Heart left ventricle (tissue), 16 donors: Measurements from ENCODE around the gene STPG2. TPM values are rescaled to one million over a fixed set of nuclear protein-coding genes. Genes with fewer than 3 reads are reported as not detected.
A peak's percentile ranks its signal among the peaks of the same experiment; 100 is the strongest.

Source experiments
- ATAC-seq, 4 donors: fragments of 200-7000 bp; cut with Tn5 transposase; one replicate each; pipeline ENCODE4 v1.9.1; 2020 to 2022; ENCODE audit warnings: moderate library complexity in 4 of 4, mild to moderate bottlenecking in 3 of 4, moderate number of reproducible peaks in 1 of 4
- DNase-seq, 5 donors: peaks; one replicate each; pipeline ENCODE4 v3.0.0-alpha.2; 2020
- H3K27ac ChIP-seq, 12 donors: fragments of 200-600 bp; sonication (generic) in 4 of 12; one replicate each; pipeline versions ENCODE4 v1.5.0 to v1.8.0; 2016 to 2022; ENCODE audit warnings: mild to moderate bottlenecking in 2 of 12
- H3K27me3 ChIP-seq, 9 donors: fragments of 200-600 bp; sonication (generic) in 2 of 9; one replicate each; pipeline versions ENCODE4 v1.5.1 to v1.8.0; 2016 to 2022; ENCODE audit warnings: mild to moderate bottlenecking in 3 of 9
- H3K36me3 ChIP-seq, 9 donors: fragments of 200-600 bp; sonication (generic) in 2 of 9; one replicate each; pipeline versions ENCODE4 v1.5.0 to v1.8.0; 2018 to 2022; ENCODE audit warnings: mild to moderate bottlenecking in 2 of 9
- H3K4me1 ChIP-seq, 12 donors: fragments of 200-600 bp; sonication (generic) in 4 of 12; one replicate each; pipeline versions ENCODE4 v1.5.0 to v1.8.0; 2016 to 2022; ENCODE audit warnings: mild to moderate bottlenecking in 3 of 12
- H3K4me3 ChIP-seq, 12 donors: fragments of 200-600 bp; sonication (generic) in 4 of 12; one replicate each; pipeline versions ENCODE4 v1.5.0 to v1.8.0; 2017 to 2022; ENCODE audit warnings: mild to moderate bottlenecking in 9 of 12, moderate library complexity in 4 of 12
- H3K9me3 ChIP-seq, 12 donors: fragments of 200-600 bp; sonication (generic) in 4 of 12; one replicate each; pipeline versions ENCODE4 v1.5.0 to v1.8.0; 2016 to 2022; ENCODE audit warnings: mild to moderate bottlenecking in 1 of 12
- POLR2A ChIP-seq, 2 donors: fragments of 450-650 bp; IDR thresholded peaks; one replicate each; pipeline ENCODE4 v1.6.1; 2017; ENCODE audit warnings: antibody characterized with exemption in 2 of 2, mild to moderate bottlenecking in 2 of 2, moderate library complexity in 2 of 2
- WGBS, 4 donors: extraction: QIAGEN DNeasy Blood & Tissue Kit in 2 of 4; methylation state at CpG; one replicate each; pipeline versions ENCODE4 v1.1.5 to v1.1.7; 2013 to 2018; 5-methylcytosine and 5-hydroxymethylcytosine counted together
- intact Hi-C, 10 donors: fragments of 100-400 bp; cut with DNase I; formaldehyde crosslinking; loops; one replicate each; pipeline versions ENCODE4 v1.11.1 to v1.14.2; 2022
- polyA plus RNA-seq, 2 donors: library from polyadenylated mRNA; stranded (reverse); fragments of 200-250 nt; gene quantifications; one replicate each; pipeline ENCODE4 v1.2.3, GENCODE V29; 2013
- total RNA-seq, 9 donors: library from RNA; depleted of rRNA in 2 of 9; stranded (reverse); fragments of >200 nt in 2 of 9; fragmentation: NEBNext Ultra II Directional in 3 of 9; extraction: Animal tissue kit (Norgen Biotek cat#: 25700) in 3 of 9; gene quantifications; one replicate each; pipeline versions ENCODE4 v1.1.0 to v1.2.4, GENCODE V29; 2016 to 2023
- TF ChIP-seq, protein P1 (sequence below), 12 donors: fragments of 200-600 bp; sonication (generic) in 4 of 12; IDR thresholded peaks; one replicate each; pipeline versions ENCODE4 v1.5.0 to v1.8.0; 2018 to 2022; ENCODE audit warnings: antibody characterized with exemption in 12 of 12, mild to moderate bottlenecking in 5 of 12
- donor health status: ischemic (EF 13 %, LVEDD 7.1; RV severe dilation, severe dysfunction).
- donor health status: healthy with polysubstance abuse.
- donor health status: DM: no; HTN: yes; CAD: no.
- donor health status: DM: no; HTN: no; CAD: no.
- donor health status: ischemic (EF 25% LVEDD 6.9; RV normal size, moderate dysfunction).
- donor health status: ischemic (EF 25% LVEDD 5.7; RV mildly dilated, moderate dysfunction).
- donor health status: healthy.
- donor health status: DM: yes; HTN: yes; CAD: no.
- donor health status: ischemic (EF 35%, LVEDD 5.7; RV mildly dilated, moderate dysfunction).
- donor health status: nonischemic (EF 11% LVEDD 7.7; RV severe dilation, severe dysfunction).
- donor health status: DM: yes; HTN: yes; CAD: no.
- donor health status: PGD.
- donor health status: ischemic (EF 29% LVEDD 5.4; RV normal size, mild dysfunction).
- donor health status: nonischemic (EF 23%, LVEDD 6.1; RV moderate dilation, normal function).

STPG2 gene
- total and polyA plus RNA-seq, 11 donors, result 0.16 to 0.71 (median 0.32) TPM; not detected in 4

DNA sequence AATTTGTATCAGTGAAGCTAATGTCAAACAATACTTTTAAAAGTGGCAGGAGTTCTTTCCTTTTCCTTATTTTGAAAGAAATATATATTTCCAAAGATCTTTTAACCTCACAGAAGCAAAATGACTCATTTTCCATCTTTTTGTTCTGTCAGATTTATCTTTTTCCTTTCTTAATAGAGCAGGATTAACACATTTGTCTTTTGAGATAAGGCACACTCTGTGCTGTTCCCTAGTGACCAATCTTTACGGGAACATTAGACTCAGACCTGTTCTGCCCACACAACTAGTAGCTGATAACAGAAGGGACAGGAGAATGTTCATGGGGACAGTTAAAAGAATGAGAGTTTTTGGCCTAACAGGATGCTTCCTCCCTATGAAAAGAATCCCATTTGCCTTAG, 381.2 kb downstream of the STPG2 start:
- Histone ChIP-seq H3K27me3 (no peaks in the 10 kb centered on the region), H3K4me3 (no peak overlapping the region), H3K4me1 (no peaks in the 10 kb centered on the region), H3K9me3 (no peaks in the 10 kb centered on the region), H3K36me3 (no peaks in the 10 kb centered on the region), H3K27ac (no peak overlapping the region)
- DNase-seq (no peak), ATAC-seq (peak in 1 of 4 donors; percentile 63)
- no peak for TF ChIP-seq POLR2A (IDR thresholded peaks at IDR 0.05)
- TF ChIP-seq, protein P1, sequence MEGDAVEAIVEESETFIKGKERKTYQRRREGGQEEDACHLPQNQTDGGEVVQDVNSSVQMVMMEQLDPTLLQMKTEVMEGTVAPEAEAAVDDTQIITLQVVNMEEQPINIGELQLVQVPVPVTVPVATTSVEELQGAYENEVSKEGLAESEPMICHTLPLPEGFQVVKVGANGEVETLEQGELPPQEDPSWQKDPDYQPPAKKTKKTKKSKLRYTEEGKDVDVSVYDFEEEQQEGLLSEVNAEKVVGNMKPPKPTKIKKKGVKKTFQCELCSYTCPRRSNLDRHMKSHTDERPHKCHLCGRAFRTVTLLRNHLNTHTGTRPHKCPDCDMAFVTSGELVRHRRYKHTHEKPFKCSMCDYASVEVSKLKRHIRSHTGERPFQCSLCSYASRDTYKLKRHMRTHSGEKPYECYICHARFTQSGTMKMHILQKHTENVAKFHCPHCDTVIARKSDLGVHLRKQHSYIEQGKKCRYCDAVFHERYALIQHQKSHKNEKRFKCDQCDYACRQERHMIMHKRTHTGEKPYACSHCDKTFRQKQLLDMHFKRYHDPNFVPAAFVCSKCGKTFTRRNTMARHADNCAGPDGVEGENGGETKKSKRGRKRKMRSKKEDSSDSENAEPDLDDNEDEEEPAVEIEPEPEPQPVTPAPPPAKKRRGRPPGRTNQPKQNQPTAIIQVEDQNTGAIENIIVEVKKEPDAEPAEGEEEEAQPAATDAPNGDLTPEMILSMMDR (IDR thresholded peaks at IDR 0.05), result no peak
- intact Hi-C loops, result no loop called here
- WGBS, 4 donors, result 3 to 19% (median 9%) methylated on average over 1 of the region's 1 CpG

DNA sequence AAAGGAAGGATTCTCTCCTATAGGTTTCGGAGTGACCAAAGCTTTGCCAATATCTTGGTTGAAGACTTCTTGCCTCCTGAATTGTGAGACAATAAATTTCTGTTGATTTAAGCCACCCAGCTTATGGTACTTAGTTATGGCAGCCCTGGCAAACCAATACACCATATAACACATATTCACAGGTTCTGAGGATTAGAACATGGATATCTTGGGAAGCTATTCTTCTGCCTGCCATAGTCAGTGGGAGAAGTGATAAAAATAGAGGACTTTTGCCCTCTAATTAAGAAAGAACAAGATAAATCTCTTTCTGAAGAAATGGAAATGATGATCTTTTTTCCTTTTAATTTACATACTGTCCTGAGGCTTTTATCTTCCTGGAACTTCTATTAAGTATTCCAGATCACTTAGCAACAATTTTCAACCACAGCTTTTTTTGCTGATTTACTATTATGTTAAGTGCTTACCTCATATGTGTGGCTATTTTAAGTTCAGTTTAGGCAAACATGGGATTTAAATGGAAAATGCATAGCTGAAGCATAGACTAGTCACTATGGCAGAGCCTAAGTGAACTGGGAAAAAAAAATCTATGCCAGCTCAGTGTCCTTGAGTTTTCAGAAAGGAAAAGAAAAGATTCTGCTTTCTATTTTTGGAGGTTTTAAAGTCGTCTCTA, 381.7 kb downstream of the STPG2 start:
- ATAC-seq (no peak), DNase-seq (no peak)
- no peaks in the 10 kb centered on the region for H3K4me1 ChIP-seq
- no peak overlapping the region for H3K27ac ChIP-seq
- H3K9me3 ChIP-seq, result no peaks in the 10 kb centered on the region
- TF ChIP-seq POLR2A (IDR thresholded peaks at IDR 0.05), result no peak
- TF ChIP-seq, protein P1 (IDR thresholded peaks at IDR 0.05), result no peak
- intact Hi-C loops, result no loop called here
- WGBS, 4 donors, result 46 to 57% (median 52%) methylated on average over 2 of the region's 2 CpGs
- no peaks in the 10 kb centered on the region for H3K27me3 ChIP-seq
- no peaks in the 10 kb centered on the region for H3K36me3 ChIP-seq
- H3K4me3 ChIP-seq, result no peak overlapping the region

DNA sequence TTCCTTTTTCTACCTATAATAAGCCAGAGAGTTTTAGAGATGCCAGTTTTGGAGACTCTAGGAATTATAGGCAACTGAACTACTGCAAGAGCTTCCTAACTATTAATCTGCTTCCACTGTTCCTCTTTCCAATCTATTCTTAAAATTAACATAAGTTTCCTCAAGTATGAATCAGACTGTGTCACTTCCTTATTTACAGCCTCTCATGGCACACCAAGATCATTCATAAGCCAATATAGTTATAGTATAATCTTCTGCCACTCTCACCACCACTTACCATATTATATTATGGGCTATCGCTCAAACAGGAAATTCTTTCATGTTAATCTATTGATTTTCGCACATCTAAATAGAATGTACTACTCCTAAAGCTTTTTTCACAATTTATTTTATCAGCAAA, 383.5 kb downstream of the STPG2 start:
- H3K9me3 ChIP-seq, result peaks cover 0 to 3% (median 0%) of the 10 kb centered on the region in 12 donors
- DNase-seq, result no peak
- WGBS, 4 donors, result 83 to 88% (median 87%) methylated on average over 2 of the region's 2 CpGs
- no peaks in the 10 kb centered on the region for H3K36me3 ChIP-seq
- no peak for ATAC-seq
- no peaks in the 10 kb centered on the region for H3K27me3 ChIP-seq
- no peak overlapping the region for H3K27ac ChIP-seq
- intact Hi-C loops, result no loop called here
- H3K4me1 ChIP-seq, result no peaks in the 10 kb centered on the region
- H3K4me3 ChIP-seq, result no peak overlapping the region
- TF ChIP-seq POLR2A (IDR thresholded peaks at IDR 0.05), result no peak
- TF ChIP-seq, protein P1 (IDR thresholded peaks at IDR 0.05), result no peak

DNA sequence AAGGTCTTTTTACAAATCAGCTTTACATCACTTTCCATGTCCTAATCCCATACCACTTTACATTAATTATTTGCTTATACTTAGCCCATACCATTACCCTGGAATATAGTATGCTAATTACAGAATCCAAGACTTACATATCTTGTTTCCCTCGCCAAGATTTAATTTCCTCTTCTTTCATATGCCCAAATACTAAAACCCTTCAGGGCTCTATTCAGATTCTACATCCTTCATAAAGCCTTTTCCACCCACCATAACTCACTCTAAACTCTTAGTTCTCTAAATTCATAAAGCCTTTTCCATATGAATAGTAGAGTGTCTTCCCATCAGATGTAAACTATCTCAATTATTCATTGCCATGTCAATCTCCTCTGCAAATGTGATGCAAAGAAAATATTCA, 390.7 kb downstream of the STPG2 start:
- H3K4me1 ChIP-seq, result no peaks in the 10 kb centered on the region
- intact Hi-C loops, result no loop called here
- no peak for DNase-seq
- no peaks in the 10 kb centered on the region for H3K27me3 ChIP-seq
- TF ChIP-seq POLR2A (IDR thresholded peaks at IDR 0.05), result no peak
- TF ChIP-seq, protein P1 (IDR thresholded peaks at IDR 0.05), result no peak
- H3K4me3 ChIP-seq, result no peak overlapping the region
- peaks cover 0 to 3% (median 0%) of the 10 kb centered on the region in 12 donors for H3K9me3 ChIP-seq
- WGBS, 4 donors, result 52 to 68% (median 63%) methylated on average over 1 of the region's 1 CpG
- no peak for ATAC-seq
- no peaks in the 10 kb centered on the region for H3K36me3 ChIP-seq
- H3K27ac ChIP-seq, result no peak overlapping the region
